GM19328 (cell line): ENCODE data around the gene PRKCH.
"Not testable (repeated sequence)": the region's sequence is repeated elsewhere in the genome, so short reads cannot be mapped to it uniquely, and the experiment has no call there.

Experiments used
- ATAC-seq: cut with Tn5 transposase; IDR thresholded peaks from one replicate; pipeline ENCODE4 v1.9.1; 2021; ENCODE audit warnings: mild to moderate bottlenecking, moderate library complexity; ENCODE audit not compliant: unreplicated experiment

The PRKCH gene

DNA sequence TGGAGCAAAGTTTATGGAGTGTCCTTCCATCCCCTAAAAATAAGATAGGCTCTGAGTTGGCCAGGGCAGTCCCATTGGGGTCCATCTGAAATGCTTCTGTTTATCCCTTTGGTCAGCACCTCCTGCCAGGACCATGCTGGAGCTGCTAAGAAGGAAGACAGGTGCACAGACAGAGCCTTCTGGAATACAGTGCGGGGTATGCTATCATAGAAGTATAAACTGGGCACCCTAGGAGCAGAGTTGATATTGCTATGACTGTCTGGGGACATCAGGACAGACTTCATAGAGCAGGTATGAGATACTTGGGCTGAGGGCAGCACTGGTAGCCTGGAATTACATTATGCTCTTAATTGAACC, 203.5 kb downstream of the PRKCH start:
- ATAC-seq: no peak

DNA sequence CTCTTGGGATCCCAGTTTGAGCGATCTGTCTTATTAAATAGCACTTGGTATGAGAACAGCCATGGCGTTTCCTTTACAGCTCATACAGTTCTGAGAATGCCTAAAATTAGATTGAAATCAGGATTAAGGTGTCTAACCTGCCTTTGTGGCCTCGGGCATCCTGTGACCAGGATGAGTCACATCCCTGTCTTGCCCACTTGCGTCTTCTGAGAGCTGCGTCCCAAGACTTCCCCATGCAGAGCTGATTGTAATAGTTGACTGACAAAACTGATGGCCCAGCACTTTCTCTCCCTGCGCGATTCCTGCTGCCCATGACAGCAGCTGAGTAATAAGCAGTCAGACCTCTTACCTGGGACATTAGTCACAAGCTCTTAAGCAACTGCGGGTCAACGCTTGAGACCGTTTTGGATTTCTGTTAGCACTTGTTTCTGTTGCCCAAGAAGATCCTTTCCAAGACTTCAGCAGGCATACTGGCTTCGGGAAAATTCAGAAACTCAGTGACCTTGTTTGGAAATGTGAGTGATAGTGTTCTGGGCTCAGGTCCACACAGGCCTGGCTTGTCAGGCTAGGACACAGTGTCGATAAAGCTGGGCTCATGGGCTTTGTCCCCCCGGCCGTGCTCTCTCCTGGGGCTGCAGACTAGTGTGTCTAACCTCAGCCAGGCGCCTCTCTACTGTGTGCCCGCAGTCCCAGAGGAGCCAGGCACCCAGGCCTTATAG, 204.1 kb downstream of the PRKCH start:
- ATAC-seq: no peak

DNA sequence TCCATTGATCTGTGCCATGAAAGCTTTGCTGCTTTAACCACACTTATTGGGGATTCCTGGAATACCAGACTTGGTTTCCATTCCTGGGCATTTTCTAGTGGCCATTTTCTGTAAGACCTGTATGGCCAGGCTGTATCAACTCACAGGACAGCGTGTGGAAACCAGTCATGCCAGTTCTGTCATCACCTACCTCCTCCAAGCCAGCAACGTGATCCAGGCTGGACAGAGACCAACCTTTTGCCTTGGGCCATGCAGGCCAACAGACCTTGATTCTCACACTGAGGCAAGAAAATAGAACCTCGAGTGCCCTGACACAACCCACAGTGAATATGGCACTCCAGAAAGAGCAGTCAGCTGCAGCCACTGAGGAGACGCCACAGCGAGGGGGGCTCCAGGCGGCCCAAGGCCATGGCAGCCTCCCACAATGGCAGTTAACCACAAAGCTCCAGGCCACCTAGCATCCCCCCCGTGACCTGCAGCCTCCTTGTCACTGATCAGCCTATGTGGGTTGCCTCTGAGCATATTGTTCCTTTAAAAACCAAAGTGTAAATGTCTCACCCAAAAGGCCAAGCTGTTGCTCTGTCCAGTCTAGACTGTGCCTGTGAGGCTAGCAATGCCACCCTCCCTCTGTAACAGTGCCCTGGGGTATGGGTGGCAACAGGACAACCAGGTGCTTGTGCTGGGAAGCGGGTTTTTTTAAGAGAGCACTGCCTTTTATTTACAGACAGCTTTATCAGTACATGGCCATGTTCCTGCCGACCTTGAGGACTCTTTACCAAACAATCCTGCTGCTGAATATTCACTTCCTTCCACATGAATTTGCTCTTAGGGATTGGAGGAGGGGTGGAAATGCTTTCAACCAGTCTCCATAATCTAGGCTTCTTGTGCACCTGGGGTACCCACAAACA, 205.3 kb downstream of the PRKCH start:
- ATAC-seq: no peak

DNA sequence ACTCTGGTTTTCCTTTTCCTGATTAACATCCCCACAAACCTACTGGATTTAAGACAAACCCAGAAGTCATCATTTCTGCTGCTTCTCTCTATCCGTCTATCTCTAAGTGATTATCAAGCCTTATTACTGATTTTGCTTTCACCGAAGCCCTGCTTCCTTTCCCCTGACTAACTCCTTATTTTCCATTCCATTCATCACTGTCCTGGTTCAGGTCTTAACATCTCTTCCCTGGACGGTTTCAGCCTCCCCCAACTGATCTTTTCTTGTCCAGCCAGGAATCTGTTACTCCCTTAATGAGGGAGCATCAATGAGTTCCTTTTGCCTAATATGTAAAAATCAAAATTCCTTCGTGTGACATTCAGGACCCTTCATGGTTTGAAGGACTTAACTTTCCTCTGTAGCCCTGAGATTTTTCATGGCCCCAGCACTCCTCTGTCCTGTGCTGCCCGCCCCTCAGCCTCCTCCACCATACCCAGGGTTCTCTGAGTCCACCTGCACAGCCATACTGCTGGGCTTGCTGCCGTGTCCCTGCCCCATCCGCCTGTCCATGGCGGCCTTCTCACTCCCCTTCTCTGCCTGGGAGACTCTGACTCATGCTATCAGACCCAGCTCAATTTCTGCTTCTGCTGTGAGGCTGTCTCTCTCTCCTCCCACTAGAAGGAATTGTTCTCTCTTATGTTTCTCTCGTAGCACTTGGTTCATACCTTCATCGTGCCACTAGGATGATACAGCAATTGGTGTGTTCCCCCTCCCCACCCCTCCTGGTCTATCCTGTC, 206.1 kb downstream of the PRKCH start:
- ATAC-seq: no peak

DNA sequence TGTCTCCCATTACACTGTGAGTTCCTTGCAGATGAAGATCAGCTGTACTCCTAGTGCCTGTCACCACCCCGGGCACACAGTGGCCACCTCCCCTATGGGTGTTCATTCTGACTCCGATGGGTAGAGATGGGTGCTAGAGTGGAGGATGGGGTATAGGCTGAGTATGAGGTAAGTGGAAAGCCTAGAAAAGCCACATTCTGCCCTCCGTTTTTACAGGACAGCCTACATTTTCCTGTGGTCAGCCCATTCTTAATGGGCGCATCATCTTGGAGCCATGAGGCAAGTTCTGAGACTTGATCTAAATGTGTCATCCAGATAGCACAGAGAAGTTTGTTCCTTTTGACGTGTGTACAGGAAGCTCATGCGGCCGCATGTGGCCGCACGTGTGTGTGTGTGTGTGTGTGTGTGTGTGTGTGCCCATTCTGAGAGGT, 207.2 kb downstream of the PRKCH start:
- ATAC-seq: no peak

DNA sequence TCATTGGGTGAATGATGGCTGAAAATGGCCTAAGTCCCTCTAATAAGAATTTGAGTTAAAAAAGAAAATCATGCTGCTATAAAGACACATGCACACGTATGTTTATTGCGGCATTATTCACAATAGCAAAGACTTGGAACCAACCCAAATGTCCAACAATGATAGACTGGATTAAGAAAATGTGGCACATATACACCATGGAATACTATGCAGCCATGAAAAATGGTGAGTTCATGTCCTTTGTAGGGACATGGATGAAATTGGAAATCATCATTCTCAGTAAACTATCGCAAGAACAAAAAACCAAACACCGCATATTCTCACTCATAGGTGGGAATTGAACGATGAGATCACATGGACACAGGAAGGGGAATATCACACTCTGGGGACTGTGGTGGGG, 208.0 kb downstream of the PRKCH start:
- not testable (repeated sequence) for ATAC-seq

DNA sequence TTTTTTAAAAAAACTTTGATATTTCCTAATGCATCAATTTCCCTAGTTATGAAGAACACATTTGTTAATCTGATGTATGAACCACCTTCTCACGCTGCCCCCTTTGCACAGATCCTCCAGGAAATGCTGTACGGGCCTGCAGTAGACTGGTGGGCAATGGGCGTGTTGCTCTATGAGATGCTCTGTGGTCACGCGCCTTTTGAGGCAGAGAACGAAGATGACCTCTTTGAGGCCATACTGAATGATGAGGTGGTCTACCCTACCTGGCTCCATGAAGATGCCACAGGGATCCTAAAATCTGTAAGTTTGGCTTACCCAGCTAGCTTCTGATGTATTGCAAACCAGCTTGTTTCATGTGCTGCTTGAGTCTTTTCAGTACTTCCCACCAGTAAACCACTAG, 208.9 kb downstream of the PRKCH start:
- no peak for ATAC-seq

DNA sequence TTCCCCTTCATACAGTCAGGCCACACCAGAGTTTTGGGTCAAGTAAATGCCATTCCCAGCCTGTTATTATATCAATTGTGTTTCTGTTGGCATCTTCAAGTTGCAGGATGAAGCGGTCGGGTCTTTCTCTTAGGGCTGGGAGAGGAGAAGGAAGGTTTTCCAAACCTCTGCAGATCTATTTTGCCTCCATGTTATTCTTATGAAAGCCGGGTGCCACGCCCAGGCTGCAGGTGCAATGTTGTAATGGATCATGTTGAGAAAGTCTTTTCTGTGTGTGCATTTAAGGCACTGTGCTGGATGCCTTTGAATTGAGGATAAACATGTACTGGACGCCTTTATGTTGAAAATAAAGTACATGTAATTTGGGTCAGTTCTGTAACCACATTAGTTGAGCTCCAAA, 209.5 kb downstream of the PRKCH start:
- ATAC-seq: no peak

DNA sequence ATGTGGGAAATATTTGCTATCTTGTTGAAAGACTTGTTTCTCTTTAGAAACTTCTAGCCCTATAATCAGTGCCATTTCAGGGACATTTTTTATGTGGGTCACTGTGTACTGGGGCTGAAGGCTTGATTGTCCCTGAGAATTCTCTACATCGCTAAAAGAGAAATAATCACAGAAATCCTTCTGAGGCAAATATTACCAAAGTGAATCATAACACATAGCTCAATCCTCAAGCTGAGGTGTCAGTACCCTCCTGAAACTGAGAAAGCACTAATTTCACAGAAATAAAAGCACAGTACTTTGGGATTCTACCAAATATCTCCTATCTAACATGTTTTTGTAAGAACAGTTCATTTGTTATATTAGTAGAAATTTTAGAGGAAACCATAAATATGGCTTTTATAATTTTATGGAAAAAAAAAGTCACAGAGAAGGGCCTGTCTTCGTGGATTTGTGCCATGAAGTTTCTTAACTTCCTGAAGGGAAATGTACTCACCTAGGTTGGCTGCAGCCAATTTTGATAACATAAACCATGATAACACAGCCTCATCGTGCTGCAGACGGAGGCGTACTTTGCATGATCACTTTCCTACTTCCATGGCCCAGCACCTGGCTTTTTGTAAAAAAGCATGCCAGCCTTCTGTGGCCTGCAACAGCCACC, 210.2 kb downstream of the PRKCH start:
- no peak for ATAC-seq

DNA sequence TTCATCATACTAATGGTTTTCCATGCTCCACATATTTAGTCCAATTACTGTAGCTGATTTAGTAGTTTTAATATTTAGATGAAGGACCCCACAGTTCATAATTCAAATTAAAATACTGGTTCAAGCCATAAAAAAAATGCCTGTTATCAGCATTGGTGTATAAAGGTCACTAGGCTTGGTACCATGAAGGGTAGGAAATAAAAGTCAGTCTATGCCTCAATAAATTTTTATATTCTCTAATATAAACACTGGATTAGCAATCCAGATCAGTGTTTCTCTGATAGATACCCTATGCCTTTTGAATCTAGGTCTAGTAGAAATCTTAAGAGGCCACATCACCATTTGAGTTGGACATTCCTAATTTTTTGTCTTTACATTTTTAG, 210.7 kb downstream of the PRKCH start:
- ATAC-seq: no peak

DNA sequence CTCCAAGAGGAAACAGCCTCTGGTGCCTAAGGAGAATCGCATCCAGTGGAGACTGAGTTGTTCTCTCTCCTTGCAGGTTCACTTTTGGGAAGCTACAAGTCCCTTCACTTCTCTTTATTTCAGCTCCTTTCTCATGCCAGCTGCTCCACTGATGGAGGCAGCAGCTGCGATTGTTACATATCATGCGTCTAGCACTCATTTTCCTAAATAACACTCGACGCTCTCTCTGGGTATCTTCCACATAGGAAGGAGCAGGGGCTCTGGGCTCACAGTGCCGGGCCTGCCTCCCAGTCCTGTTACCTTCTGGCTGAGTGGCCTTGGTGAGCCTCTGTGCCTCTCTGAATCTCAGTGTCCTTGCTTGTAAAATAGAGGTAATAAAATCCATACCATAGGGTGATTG, 211.4 kb downstream of the PRKCH start:
- ATAC-seq: no peak

DNA sequence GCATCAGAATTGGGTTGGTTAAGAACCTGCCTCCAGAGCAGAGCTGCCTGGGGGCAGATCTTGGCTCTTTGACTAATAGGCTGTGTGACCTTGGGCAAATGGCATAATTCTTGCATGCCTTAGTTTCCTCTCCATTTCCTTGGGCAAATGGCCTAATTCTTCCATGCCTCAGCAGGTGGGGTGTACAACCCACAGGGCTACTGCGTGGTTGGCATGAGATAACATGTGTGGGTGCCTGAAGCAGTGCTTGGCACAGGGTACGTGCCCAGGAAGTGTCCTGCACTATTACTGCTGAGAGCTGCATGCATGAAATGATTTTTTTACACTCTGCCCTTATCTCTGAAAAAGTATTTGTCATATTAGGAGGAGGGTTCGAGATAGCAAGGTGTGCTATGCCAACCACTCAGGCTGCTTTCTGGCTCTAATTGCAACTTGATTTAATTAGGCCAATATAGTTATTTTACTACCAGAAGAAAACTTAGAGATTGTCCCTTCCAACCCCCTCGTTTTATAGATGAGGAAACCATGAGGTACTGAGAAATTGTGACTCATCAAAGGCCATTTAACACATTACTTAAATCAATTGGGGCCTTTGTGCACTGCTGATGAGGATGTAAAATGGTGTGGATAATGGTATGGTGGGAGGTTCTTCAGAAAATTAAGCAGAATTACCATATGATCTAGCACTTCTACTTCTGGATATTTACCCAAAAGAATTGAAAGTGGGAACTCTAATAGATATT, 212.3 kb downstream of the PRKCH start:
- ATAC-seq: no peak

DNA sequence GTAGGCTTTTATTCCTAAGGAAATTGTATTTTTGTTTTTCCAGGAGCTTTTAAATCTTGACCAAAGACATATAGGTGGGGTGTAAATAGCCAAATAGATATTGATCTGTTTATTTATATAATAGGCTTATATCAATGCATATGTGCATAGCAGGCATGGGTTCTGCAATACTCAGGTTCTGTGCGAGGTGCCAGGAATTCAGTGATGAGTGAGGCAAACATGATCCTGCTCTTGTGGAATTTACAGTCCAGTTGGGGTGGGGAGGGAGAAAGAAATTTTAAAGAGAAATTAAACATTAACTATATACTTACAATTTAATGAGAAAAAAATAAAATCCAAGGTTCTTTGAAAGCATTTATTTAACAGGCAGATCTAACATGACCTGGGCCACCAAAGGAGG, 213.7 kb downstream of the PRKCH start:
- ATAC-seq: no peak

DNA sequence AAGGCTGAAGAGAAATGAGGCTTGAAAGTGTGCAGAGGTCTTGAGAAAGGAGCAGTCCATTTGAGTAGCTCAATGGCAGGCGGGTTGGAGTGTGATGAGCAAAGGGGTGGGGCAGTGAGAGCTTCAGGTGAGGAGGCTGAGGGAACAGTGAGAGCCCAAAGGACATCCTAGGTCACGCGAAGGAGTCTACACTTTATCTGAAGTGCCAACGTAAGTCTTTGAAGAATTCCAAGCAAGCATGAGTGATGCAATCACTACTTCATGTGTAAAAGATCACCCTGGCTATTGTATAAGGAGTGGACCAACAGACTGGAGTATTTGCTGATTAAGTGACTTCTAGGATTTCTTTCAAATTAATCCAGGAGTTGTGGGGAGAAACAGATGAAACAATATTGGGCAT, 214.1 kb downstream of the PRKCH start:
- no peak for ATAC-seq

DNA sequence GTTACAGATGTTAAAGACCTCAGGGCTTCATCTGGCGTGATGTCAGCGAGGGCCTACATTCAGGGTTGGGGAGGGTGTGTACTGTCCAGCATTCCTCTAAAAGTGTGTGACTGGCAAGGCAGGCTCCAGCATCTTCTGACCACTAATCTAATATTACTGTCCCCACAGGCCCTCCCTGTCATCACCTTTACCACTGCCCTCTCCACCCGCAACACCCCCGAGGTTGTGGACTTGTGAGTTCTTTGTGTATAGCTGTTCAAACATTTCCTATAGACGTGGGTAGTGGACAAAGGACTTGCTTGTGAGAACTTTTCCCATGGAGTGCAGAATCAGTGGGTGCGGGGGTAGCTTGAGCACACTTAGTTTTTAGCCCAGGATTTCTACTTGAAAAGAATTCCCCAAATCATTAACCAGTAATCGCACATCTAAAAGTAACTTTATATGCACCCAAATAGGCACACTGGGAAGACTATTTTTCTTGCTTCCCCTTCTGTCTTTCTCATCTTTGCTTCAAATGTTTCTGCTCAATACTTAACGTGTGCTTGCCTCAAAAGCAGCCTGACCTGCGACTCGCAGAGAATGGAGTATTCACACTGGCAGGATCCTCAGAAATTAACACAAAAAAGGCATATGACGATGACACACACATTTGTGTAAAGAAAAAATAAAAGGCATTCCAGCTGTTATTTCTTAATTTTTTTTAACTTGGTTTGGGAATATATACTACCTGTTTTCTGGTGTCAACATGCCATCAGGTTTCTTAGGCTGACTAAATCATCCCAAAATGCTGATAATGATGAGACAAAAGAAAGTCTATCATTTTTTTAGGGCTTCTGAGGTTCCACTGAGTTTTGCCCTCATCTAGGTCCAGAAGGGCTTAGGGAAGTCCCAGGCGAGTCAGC, 215.5 kb downstream of the PRKCH start:
- no peak for ATAC-seq

DNA sequence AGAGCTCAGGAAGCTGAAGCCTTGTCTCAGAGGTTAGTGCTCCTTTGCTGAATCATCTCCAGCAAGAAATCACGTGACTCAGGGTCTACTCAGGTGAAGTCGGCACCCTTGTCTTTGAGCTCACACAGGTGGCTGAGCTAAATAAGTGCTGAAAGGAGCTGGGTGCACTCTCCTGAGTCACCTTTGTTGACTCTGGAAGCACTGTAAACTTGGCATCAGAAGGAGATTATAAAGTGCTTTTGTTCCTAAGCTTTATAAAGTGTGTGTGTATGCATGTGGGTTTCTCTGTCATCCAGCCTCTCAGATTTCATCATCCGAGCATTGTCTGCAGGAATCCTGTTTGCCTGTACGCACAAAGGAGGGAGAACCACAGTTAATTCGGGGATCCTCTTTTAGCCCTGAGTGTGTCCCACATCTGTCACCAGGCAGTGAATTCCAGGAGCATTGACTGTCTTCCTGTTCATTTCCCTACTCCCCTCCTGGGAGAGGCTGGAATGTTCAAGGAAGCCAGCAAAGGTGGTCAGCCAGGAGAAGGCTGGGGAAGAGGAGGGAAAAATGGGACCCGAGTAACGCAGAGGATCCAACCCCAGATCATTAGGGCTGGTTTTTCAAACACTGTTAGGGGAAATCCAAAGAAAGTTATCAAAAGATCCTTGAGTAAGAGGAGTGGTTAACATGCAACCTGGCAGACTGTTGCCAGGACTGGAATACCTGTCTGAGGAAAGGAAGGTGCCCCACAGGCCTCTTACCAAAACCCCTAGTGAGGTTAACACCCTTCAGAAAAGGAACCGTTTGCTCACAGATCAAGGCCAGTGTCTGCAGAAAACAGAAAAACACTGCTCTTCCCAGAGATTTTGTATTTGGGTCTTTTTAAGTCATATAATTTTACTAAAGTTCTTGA, 216.4 kb downstream of the PRKCH start:
- ATAC-seq: no peak

DNA sequence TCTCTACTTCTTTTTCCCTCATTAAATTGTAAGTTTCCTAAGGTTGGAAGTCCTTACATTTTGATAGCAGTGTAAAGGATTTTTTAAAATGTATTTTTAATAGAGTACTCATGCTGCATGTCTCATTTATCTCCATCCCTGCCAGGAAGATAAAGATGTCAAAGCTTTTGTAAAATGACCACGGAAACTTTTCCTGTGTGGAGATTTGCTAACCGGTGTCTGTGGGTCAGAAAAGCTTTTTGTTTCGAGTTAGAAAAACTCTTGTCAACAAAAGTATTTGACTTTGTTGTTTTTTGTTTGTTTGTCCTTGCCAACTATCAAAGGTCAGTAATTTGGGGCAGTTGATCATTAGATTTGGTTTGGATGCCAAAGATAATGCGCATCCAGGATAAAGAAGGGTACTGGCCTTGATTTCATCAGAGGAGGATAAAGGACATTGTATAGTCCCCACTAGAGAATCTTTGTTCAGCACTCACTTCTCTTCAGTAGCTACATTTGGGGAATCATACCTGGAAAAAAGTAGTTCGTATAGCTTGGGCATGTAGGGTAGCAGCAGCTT, 217.2 kb downstream of the PRKCH start:
- ATAC-seq: no peak

DNA sequence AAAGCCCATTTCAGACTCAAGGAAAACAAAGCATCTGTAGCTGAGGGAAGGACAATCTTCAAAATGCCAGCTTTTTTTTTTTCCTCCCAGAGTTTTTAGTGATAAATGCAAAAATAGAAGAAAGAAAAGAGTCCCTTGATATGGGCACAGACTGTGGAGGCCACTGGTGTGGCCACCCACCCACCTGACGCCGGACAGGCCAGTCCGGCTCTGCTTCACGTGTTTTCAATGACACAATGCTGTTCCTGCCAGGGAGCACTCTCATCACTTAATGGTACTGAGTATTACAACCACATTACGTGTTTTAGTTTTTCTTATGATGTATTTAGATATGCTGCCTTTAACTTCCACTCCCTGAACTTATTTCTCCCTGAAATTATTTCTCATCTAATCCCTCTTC, 218.3 kb downstream of the PRKCH start:
- ATAC-seq: no peak
